DMS 273 (cell line): ENCODE results near the gene CDC42EP1.
A peak's percentile ranks its signal among the peaks of the same experiment; 100 is the strongest.
"Not testable (repeated sequence)": the region's sequence is repeated elsewhere in the genome, so short reads cannot be mapped to it uniquely, and the experiment has no call there.

Experiments used
- DNase-seq: peaks from one replicate; lab custom pipeline; 2025; ENCODE audit not compliant: unreplicated experiment; lab: John Stamatoyannopoulos, UW

Gene CDC42EP1

GRCh38 chr22:37559901-37560607 is at the start of gene CDC42EP1:
TSS of gene CDC42EP1 (plus strand) at chr22:37560480. CDS start at chr22:37566350, 5,870 bp downstream.
- DNase-seq: peak; percentile 69

- DNase-seq: no peak
Observed at GRCh38 chr22:37511395-37512104, 48.7 kb upstream of the CDC42EP1 start.

- no peak for DNase-seq
Observed at GRCh38 chr22:37514526-37515051, 45.7 kb upstream of the CDC42EP1 start.

GRCh38 chr22:37515901-37516300 is 44.4 kb upstream of the CDC42EP1 start:
- DNase-seq: no peak

GRCh38 chr22:37516456-37516855 is 43.8 kb upstream of the CDC42EP1 start:
- no peak for DNase-seq

DNA sequence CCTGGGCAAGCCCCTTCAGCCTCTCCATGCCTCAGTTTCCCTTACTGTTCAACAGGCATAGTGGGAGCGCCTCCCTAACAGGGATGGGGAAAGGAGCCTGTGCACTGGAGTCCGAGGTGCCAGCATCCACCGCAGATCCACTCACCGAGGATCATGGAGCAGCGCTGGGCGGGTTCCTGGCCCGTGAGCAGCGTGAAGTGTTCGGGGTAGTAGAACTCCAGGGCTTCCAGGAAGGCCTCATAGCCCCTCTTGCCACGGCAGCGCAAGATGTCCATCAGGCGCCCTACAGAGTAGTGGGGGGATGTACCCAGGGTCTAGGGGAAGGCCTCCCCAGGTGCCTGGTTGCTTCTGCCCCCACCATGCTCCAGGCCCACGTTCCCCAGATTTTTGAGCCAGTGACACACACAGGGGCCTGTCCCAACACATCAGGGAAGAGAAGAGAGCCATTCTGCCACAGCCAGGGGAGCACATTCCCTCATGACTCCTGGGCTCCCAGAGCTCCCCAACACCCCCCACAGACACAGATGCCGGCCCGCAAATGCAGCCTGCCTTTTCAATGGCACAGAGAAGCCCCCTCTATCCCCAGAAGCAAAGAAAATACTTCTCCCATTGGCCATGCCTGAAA is 42.3 kb upstream of the CDC42EP1 start:
- no peak for DNase-seq

DNA sequence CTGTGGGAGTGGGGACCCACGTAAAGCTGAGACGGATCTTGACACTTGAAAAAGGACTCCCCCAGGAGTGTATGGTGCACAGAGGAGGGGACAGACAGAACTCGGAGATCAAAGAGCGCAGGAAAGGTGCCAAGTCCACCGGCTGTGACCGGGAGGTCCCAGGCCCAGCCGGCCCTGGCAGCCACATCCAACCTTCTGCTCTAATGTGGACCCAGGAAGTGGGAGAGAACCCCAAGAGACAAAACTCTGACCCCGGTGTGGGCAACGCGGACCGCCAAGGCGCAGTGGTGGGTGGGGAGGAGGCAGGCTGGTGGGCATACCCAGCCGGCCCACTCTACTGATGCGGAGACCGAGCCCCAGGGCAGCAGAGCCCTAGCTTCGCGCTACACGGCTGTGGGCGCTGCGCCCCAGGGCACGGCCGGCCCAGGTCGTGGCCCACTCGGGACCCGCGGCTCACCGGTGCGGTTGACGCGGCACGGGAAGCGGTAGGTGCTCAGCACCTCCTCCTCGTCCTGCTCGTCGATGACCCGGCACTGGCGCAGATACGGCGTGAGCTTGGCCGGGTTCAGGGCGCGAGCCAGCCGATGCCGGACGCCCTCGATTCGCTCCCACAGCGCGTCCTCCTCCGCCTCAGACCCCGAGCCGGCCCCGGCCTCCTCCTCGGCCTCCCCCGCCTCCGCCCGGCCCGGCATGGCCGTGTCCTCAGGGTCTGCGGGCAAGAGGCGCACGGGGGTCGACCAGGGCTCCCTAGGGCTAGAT is 41.6 kb upstream of the CDC42EP1 start:
- peak; percentile 40 for DNase-seq

- DNase-seq: peak; percentile 50
Observed at GRCh38 chr22:37519268-37520195, 40.7 kb upstream of the CDC42EP1 start, which contains the start of gene CARD10. TSS of gene CARD10 (minus strand) at chr22:37519415. CDS start at chr22:37519200, 215 bp downstream.

GRCh38 chr22:37520776-37521191 is 39.5 kb upstream of the CDC42EP1 start:
- no peak for DNase-seq

- no peak for DNase-seq
Observed at GRCh38 chr22:37521236-37521739, 39.0 kb upstream of the CDC42EP1 start.

- DNase-seq: no peak
Observed at GRCh38 chr22:37522482-37522881, 37.8 kb upstream of the CDC42EP1 start.

DNA sequence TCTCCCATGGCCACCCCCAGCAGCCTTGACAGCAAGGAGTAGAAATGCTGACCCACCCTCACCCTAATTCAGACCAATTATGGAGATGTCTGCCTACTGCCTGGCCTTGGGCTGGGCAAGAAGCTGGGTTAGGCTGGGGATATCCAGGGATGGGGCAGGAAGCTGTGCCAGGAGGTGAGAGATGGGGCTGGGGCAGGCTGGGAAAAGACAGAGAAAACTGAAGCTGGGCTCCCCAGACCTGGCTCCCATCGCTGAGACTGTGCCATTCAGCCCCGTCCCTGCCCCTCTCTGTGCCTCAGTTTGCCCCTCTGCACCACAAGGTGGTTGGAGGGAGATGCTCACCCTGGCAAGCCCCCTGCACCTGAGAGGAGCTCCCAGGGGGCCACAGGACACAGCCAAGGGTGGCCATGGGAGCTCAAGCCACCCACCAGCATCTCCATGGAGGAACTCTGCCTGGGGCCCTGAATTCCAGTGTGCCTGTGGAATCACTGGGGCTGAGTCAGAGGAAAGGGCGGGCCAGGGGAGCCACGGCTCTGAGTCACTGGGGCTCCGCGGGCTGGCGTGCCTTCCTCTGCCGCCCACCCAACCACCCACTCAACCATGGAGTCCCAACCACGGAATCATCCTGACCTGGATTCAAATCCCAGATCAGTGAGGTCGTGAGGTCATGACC is 35.1 kb upstream of the CDC42EP1 start:
- no peak for DNase-seq

- no peak for DNase-seq
Observed at GRCh38 chr22:37525746-37526350, 34.4 kb upstream of the CDC42EP1 start.

DNA sequence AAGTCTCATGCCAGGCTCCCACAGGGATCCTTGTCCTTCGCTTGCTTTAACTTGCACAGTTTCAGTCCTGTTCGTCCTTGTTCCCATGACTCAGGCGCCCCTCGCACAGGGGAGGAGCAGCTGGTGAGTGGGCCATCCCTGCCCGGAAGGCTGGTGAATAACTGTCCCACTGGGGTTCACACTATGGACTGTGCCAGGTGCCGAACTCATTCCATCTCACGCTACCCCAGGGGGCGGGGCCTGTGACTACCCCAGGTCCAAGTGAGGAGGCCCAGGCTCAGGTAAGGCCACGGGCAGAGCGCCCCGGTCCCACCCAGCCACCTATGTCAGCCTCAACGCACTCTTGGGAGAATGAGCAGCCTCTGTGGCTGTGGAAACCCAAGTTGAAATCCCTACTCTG is 33.9 kb upstream of the CDC42EP1 start:
- peak; percentile 22 for DNase-seq

DNA sequence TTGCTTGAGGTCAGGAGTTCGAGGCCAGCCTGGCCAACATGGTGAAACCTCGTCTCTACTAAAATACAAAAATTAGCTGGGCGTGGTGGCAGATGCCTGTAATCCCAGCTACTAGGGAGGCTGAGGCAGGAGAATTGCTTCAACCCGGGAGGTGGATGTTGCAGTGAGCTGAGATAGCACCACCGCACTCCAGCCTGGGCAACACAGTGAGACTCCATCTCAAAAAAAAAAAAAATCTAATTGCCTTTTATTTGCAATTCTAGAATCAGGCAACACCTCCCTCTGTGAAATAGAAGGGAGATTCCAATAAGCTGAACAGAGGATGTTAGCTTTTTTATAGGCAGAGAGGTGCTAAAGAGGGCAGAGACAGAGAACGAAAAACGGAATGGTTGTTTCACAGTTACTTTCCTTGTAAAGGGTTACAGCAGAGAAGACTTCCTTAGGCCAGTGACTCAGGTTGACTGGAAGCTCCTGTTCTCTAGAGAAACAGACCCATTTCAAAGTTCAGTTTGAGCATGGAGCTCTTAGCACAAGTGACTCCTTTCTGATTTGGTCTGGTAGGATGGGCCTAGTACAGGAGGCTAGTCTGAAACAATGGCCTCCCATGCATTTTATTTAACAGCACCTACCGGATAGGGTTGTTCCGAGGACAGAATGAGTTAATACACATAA is 33.1 kb upstream of the CDC42EP1 start:
- not testable (repeated sequence) for DNase-seq

DNA sequence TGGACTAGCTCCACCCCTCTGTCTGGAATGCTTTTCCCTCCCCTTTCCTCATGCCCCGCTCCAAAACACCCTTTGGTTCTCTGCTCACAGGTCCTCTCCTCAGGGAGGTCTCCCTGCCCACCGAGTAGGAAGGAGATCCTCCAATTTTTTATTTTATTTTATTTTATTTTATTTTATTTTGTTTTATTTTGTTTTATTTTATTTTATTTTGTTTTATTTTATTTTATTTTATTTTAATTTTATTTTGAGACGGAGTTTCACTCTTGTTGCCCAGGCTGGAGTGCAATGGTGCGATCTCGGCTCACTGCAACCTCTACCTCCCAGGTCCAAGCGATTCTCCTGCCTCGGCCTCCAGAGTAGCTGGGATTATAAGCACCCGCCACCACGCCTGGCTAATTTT is 32.3 kb upstream of the CDC42EP1 start:
- not testable (repeated sequence) for DNase-seq

- peak; percentile 60 for DNase-seq
Observed at GRCh38 chr22:37529652-37530345, 30.5 kb upstream of the CDC42EP1 start.
